ENCODE data around the gene TTC39B. TPM values are rescaled to one million over a fixed set of nuclear protein-coding genes. Genes with fewer than 3 reads are reported as not detected.
A peak's percentile ranks its signal among the peaks of the same experiment; 100 is the strongest.

Gene TTC39B
- polyA plus RNA-seq, 4 donors = 8.2 to 9.8 (median 8.3) TPM

DNA sequence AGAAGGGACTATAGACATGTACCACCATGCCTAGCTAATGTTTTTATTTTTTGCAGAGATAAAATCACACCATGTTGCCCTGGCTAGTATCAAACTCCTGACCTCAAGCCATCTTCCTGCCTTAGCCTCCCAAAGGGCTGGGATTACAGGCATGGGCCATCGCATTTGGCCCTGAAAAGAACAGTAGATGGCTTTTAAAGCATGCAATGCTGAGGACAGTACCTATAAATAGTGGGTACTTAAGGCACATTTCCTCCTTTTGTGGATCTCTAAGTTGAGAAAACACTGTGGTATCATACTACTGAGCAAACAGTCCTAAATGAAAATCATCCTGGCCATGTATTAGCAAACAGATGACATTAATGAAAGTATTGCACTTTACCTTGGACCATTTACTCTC, 119.4 kb downstream of the TTC39B start:
- DNase-seq (ENCODE audit: low read depth in 4 of 4, low spot score in 3 of 4) = no peak

DNA sequence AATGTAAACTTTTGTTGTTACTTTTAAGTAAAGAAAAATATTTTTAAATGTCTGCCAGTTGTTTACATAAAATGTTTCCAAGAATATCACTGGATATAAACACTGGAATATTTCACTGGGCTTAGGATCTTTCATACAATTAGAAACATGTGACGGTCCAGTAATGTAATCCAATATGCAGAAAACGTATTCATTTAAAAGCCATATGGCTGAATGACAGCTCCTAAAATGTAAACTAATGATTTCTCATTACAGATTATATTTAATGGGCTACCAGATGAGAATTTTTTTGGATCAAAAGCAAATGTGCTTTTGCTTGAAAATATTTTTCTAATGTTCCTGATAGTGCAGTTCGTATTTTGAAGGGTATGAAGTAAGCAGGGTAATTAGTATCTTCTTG, 124.3 kb downstream of the TTC39B start:
- DNase-seq (ENCODE audit: low read depth in 4 of 4, low spot score in 3 of 4) = no peak

DNA sequence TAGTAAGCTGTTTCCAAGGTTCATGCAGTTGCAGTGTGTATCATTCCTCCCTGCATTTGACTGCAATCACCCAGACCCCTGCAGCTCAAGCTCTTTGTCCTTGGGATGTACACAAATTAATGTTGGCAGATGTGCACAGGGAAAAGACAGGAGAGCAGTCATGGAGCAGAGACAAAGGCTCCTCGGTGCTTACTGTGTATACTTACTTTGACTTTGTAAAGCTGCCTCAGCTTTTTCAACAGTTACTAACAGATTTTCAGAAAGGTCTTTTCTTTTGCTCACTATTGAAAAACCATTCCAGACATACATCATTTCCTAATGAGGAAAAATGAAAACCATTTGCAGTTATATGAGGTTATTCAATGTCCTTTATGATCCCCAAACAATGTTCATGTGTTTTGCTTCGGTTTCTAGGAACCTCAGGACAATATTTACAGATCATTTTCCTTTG, 124.9 kb downstream of the TTC39B start:
- DNase-seq (ENCODE audit: low read depth in 4 of 4, low spot score in 3 of 4) = no peak

DNA sequence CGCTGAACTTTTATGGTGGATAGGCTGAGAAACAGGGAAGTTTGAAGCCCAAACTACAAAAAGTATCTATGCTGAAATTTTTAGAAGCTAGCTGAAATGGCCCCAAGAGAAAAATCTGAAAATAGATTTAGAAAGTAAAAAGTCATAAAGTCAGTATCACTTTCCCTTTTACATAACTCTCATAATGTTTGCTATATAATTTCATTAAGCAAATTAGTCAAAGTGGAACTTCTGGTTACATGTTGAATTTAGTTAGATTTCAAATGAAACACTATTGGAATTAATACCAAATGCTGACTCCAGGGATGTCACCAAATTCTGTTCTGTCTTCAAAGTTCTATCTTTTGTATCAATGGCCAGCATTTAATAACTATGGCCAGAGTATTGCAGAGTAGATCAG, 126.9 kb downstream of the TTC39B start:
- no peak for DNase-seq (ENCODE audit: low read depth in 4 of 4, low spot score in 3 of 4)

DNA sequence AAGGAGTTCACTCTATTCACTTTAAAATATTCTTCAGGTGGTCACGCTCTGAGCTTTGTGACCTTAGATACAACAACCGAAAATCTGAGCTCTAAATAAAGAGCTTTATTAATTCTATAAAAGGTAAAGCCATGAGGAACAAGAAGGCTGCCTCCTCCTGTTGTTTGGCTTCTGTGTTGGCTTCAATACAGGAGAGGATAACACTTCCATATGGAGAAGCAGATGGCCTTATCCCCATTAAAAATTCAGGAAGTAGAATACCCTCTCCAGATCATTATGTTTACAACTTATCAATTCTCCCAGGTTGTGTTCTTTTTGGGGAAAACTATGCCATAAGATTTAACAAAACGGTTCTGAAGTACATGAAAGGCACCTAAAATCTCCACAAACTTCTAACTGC, 128.4 kb downstream of the TTC39B start:
- DNase-seq (ENCODE audit: low read depth in 4 of 4, low spot score in 3 of 4) = no peak

DNA sequence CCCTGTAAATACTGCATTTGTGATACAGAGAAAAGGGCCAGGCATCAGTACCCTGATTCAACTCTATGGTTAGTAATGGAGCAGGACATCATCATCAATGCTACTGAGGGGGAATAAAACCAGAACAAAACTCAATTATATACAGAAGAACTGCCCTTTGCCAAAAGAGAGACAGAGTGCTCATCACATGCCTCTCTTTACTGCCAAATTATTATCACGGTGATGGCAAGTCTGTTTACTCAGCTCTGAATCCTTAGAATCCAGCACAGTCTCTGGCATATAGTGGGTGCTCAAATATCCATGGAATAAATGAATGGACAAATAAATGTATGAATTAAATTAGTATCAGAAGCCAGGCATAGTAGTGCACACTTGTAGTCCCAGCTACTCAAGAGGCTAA, 130.2 kb downstream of the TTC39B start:
- DNase-seq (ENCODE audit: low read depth in 4 of 4, low spot score in 3 of 4) = no peak

DNA sequence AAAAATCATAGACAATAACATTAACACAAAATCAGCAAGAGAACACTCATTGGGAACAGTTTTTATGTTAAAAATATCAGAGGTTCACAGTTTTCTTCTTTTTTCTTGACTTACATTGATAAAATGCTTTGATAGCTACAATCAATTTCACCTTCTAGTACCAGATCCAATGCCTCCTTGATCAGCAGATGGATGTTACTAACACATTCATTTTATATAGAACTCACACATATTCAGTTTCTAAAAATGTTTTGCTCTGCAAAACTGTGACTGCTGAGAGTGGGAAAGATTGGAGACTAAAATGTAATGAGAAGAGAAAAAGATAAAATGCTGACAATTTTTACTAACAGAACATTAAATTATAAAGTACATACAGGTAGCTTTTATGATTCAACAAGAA, 143.1 kb downstream of the TTC39B start:
- DNase-seq (ENCODE audit: low read depth in 4 of 4, low spot score in 3 of 4) = no peak

DNA sequence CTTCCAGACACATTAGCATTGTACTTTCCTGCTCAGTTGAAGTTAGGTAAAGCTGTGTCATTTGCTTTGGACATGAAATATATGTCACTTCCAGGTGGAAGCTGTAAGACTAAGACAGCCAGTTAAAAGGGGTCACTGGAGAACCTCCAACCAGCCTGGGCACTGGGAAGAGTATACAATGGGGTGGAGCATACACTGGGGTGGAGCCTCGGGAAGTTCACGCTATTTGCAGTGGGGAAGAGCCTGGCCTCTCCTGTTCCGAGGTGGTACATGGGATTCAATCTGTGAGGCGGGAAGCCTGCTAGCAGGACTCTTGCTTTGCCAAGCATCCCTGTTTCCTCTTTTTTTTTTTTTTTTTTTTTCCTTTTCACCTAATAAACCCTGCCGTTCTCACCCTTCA, 145.3 kb downstream of the TTC39B start:
- DNase-seq (ENCODE audit: low read depth in 4 of 4, low spot score in 3 of 4) = no peak

DNA sequence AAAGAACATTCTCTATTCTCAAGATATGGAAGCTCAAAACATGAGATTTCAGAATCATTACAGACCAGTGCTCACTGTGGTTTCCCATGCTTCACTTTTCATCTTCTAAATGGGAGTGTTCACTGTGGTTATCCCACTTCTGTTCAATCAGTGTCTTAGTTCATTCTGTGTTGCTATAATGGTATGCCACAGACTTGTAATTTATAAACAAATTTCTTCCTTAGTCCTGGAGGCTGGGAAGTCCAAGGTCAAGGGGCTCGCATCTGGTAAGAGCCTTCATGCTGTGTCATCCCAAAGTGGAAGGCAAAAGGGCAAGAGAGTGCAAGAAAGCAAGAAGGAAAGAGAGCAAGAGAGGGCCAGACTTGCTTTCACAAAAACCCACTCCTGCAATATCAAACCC, 146.3 kb downstream of the TTC39B start:
- no peak for DNase-seq (ENCODE audit: low read depth in 4 of 4, low spot score in 3 of 4)

DNA sequence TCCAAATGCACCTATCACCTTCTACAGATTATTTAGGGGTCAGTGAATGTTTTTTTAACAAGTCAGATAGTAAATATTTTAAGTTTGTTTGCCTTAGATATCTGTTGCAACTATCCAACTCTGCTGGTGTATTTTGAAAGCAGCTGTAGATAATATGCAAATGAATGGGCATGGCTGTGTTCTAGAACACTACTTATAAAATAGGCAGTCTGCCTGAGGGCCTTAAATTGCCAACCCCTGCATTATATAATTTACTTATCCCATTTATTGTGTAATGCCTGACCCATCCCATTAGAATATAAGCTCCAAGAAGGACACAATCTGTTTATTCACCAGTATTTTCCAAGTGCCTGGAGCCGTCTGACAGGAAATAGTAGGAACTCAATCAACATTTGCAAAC, 149.0 kb downstream of the TTC39B start:
- no peak for DNase-seq (ENCODE audit: low read depth in 4 of 4, low spot score in 3 of 4)

DNA sequence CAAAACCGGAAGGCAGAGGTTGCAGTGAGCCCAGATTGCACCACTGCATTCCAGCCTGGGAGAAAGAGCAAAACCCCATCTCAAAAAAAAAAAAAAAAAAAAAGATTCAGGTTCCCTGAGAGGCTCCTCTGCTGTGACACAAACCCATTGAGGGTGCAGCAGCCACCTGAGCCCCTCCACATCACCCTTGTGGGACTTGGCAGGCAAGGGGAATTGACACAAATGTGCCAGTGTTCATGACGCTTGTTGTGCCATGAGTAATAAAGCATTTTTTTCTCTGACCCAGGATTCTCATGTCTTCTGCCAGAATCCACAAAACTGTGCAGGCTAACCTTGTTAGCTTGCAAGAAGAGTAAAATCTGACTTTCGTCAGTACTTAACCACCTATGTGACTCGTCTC, 149.6 kb downstream of the TTC39B start:
- no peak for DNase-seq (ENCODE audit: low read depth in 4 of 4, low spot score in 3 of 4)

DNA sequence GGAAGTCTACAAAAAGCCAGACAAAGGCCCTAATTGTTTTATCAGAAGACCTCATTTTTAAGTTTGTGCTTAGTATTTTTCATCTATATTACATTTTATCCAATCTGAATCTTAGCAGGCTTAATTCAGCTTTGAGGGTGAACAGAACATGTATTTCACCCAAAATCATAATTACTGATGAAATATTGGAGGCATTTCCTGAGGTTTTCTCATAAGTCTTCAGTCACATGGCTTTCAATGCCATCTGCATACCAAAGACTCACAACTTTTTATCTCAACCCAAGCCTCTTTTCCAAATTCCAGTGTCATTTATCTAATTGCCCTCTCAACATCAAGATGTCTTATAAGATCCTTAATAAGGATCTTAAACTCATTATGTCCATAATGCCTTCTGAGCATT, 150.8 kb downstream of the TTC39B start:
- DNase-seq (ENCODE audit: low read depth in 4 of 4, low spot score in 3 of 4) = no peak

DNA sequence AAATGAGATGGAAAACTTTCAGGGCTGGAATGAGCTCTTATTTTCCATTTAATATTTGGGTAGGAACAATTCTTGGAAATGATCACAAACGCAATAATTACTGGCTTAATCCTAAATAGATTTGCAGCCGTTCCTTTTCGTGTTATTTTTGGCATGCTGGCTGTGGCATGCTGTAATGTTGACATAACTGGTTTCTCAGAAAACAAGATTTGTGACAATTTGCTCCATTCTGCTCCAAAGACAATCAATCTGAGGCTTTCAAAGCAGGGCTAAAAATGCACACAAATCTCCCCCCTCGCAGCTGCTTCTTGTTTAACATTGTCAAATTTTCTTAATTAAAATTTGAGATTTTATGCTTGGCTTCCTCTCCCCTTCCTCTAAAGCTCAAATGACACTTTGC, 151.2 kb downstream of the TTC39B start:
- DNase-seq (ENCODE audit: low read depth in 4 of 4, low spot score in 3 of 4) = peak; percentile 62 to 72 (median 67)

DNA sequence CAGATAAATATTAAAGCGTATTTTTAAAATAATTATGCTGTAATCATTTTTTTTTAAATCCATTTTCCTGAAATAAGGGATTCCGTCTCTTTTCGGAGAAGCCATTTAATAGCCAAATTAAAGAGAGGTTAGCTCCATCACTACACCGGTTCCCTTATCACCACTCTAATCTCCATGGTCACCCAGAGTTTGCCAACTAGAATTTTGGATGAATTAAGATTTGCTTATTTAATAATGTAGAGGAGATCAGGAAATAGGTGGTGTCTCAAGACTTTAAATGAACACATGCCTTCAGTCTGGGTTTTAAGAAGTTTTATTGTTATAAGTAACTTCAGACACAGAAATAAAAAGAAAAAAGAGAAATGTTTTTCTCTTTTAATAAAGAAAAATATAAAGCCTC, 151.7 kb downstream of the TTC39B start:
- no peak for DNase-seq (ENCODE audit: low read depth in 4 of 4, low spot score in 3 of 4)

DNA sequence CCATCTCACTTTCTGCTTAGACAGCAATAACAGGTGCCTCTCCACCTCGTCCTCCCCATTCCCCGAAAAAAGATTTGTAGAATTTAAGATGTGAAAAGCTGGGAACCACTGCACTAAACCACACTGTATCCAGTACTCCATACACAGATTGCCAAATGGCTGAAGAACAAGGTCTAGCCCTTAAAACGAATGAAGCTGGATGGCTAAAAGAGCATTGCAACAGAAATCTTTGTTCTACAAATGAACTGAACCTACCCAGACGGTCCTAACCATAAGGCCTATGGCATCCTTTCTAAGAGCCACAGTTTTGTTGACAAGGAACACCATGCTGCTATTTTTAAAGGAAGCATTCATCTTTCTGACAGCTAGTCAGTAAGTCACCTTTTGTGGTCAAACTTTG, 152.3 kb downstream of the TTC39B start:
- no peak for DNase-seq (ENCODE audit: low read depth in 4 of 4, low spot score in 3 of 4)

DNA sequence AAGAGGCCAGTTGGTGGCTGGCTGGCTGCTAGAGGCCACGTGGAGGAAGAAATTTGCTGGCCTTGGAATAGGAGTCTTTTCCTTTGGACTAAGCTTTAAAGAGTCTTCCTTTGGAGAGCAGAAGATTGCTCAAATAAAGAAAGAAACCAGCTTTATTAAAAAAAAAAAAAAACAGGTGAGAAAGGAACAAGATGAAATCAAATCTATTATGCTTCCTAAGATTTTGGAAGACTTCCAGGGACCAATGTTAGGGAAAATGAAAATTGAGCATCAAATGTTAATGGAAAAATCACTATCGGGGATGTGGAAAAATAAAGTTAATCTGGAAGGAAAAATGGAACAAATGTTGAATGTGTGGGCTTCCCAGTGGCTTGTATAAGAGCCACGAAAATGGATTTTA, 153.1 kb downstream of the TTC39B start:
- DNase-seq (ENCODE audit: low read depth in 4 of 4, low spot score in 3 of 4) = no peak

DNA sequence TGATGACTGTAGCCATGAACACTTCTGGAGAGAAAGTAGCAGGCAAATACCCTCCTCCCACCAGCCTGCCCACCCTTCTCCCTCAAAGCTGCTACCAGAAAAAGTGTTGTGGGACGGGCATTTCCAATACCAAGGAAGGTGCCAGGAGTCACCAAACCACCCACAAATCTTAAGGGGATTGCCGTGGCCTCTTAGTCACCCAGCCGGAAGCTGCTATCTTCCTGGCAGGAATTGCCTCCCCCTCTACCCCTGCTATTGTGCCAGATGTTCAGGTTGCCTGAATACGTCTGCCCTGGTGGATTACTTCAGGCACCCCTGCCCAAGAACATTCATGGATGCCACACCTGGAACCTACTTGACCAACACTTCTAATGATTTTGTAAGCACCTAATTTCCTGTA, 156.1 kb downstream of the TTC39B start:
- no peak for DNase-seq (ENCODE audit: low read depth in 4 of 4, low spot score in 3 of 4)

DNA sequence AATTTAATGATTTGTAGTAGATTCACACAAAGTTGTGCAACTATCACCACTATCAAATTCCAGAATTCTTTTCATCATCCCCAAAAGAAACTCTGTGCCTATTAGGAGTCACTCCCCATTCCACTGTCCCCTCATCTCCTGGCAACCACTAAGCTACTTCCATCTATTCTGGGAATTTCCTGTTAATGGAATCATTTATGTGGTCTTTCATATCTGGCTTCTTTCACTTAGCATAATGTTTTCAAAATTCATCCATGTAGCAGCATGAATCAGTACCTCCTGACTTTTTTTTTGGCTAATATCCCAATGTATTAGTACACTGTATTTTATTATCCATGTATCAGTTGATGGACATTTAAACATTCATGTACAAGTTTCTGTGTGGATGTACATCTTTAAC, 157.6 kb downstream of the TTC39B start:
- no peak for DNase-seq (ENCODE audit: low read depth in 4 of 4, low spot score in 3 of 4)

DNA sequence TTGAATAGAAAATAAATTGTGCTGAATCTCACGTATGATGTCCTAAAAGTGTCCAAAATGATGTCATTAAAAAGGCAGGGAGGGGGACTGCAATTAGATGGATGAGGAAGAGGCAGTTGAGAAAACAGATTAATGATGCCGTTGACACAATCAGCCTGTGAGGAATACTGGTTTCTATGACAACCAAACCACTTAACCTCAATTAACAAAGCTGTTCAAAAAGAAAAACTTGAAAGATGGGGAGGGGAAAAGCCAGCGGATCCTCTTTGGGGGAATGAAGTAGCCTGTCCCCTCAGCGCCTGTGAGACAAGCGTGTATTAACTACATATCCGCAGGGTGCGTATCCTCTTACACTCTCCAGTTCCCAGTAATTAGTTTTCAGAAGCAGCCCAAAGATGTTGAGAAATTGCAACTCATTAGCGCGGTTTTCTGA, 160.7 kb downstream of the TTC39B start:
- DNase-seq (ENCODE audit: low read depth in 4 of 4, low spot score in 3 of 4) = peak in 1 of 4 donors; percentile 33

DNA sequence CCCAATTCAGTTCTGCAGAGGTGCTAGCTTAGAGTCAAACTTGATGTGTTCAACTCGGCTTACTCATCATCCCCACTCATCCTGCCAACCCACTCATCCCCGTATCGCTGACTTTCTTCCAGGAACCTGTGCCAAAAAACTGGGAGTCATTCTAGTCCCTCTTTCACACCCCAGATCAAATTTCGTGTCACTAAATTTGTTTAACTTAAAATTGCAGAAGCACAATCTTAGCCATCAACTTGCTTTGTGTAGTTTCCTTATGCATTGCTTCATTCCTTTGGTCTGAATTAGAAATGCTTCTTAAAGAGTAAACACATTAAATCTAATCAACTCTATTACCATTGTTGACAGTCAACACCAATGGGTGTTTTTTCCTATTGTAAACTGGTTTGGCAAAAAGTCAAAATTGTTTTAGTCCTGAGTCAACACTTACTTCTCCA, 162.4 kb downstream of the TTC39B start:
- DNase-seq (ENCODE audit: low read depth in 4 of 4, low spot score in 3 of 4) = no peak

DNA sequence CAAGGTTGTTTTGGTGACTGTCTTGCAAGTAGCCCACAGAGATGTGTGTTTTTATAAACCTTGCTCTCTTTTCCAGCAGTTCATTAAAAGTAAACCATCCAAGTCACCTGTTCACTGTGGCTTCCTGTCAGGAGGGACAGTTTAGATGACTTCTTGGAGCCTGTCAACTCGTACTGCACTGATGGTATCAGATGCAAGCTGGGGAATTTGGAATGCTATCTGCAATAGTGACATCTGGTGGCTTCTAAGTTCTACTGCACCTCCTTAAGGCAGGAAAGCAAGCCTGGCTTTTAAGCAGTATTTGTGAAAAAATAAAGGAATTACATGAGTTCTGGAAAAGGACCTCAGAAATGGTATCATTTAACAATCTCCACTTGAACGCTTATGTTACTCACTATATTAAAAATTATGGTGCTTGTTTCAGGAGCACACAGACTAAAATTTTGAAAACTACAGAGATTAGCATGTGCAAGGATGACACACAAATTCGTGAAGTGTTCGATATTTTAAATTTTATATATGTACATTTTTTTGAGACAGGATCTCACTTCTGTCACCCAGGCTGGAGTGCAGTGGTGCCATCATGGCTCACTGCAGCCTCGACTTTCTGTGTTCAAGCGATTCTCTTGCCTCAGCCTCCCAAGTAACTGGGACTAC, 164.0 kb downstream of the TTC39B start:
- DNase-seq (ENCODE audit: low read depth in 4 of 4, low spot score in 3 of 4) = peak in 2 of 4 donors; percentile 37 to 41

DNA sequence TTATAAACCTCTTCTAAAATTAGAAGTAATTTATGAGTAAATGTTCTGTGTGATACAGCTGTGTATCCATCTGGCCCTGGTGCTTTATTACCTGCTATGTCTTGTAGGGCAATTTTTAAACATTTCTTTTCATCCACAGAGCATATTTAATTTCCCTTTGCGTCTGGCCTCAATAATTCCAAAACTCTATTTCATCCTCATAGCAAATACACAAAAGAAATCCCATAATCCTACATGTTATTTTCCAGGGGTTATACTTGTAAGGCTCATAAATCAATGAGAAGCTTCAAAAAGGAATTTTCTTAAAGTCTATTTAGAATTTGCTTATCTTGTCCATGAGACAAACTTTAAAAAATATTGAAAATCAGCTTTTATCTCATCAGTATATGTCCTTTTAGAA, 167.0 kb downstream of the TTC39B start:
- DNase-seq (ENCODE audit: low read depth in 4 of 4, low spot score in 3 of 4) = no peak

DNA sequence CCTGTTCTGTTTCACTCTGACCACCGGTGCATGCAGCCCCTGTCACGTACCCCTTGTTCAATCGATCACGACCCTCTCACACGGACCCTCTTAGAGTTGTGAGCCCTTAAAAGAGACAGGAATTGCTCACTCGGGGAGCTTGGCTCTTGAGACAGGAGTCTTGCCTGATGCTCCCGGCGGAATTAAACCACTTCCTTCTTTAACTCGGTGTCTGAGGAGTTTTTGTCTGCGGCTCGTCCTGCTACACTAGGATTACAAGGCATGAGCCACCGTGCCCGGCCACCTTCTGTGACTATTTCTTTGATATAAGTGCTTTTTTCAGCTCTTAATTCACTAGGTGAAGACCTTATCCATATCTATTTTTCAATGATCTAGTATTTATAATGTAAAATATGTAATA, 167.5 kb downstream of the TTC39B start:
- DNase-seq (ENCODE audit: low read depth in 4 of 4, low spot score in 3 of 4) = no peak

Data from left renal pelvis (tissue), 4 donors.